Amniotic stem cell (primary cell): Measurements from ENCODE around the gene MISP.
A peak's percentile ranks its signal among the peaks of the same experiment; 100 is the strongest.

Experiments used
- DNase-seq: peaks from one replicate; lab custom pipeline; 2025; lab: John Stamatoyannopoulos, UW

MISP gene

GRCh38 chr19:746208-746819 lies 4.6 kb upstream of the MISP start:
- DNase-seq: no peak

- no peak for DNase-seq
Observed at GRCh38 chr19:746956-747355, 4.0 kb upstream of the MISP start.

- no peak for DNase-seq
Observed at GRCh38 chr19:747432-748273, 3.3 kb upstream of the MISP start.

GRCh38 chr19:748274-748598 lies 2.7 kb upstream of the MISP start:
- DNase-seq: no peak

- no peak for DNase-seq
Observed at GRCh38 chr19:749811-750210, 1.1 kb upstream of the MISP start.

GRCh38 chr19:751501-752341 lies 809 bp downstream of the MISP start:
- DNase-seq: peak; percentile 52

- DNase-seq: peak; percentile 47
Observed at GRCh38 chr19:752652-753517, 2.0 kb downstream of the MISP start.

GRCh38 chr19:754530-754929 lies 3.6 kb downstream of the MISP start:
- DNase-seq: no peak

GRCh38 chr19:755063-755462 lies 4.2 kb downstream of the MISP start:
- DNase-seq: no peak

GRCh38 chr19:756236-756635 lies 5.3 kb downstream of the MISP start:
- DNase-seq: no peak

GRCh38 chr19:756821-757688 lies 6.1 kb downstream of the MISP start:
- no peak for DNase-seq

- no peak for DNase-seq
Observed at GRCh38 chr19:757811-758668, 7.1 kb downstream of the MISP start.

- DNase-seq: no peak
Observed at GRCh38 chr19:763181-763580, 12.3 kb downstream of the MISP start.

GRCh38 chr19:763869-764268 lies 13.0 kb downstream of the MISP start:
- DNase-seq: no peak

GRCh38 chr19:764301-764700 lies 13.4 kb downstream of the MISP start:
- DNase-seq: no peak

- DNase-seq: no peak
Observed at GRCh38 chr19:765179-765738, 14.3 kb downstream of the MISP start.

- DNase-seq: peak; percentile 83
Observed at GRCh38 chr19:768424-768823, 17.5 kb downstream of the MISP start.

GRCh38 chr19:769616-770015 lies 18.7 kb downstream of the MISP start:
- DNase-seq: no peak

GRCh38 chr19:771332-771785 lies 20.4 kb downstream of the MISP start:
- DNase-seq: no peak

- no peak for DNase-seq
Observed at GRCh38 chr19:772063-772462, 21.2 kb downstream of the MISP start.
